HepG2 (cell line): ENCODE measurements around the gene ACKR3. TPM values are rescaled to one million over a fixed set of nuclear protein-coding genes. Genes with fewer than 3 reads are reported as not detected.

Experiments used
- ATAC-seq: fragments of 200-7000 bp; cut with Tn5 transposase; 3 replicates; pipeline ENCODE4 v1.9.1; 2020; ENCODE audit warnings: mild to moderate bottlenecking, moderate library complexity
- BruUV-seq: library from RNA; stranded (reverse); fragments of 400-500 nt; replicated peaks from 2 replicates; lab custom pipeline; 2021; lab: Mats Ljungman, UMichigan
- CTCF ChIA-PET: fragments of 300-600 bp; formaldehyde crosslinking; extraction: SDS; loops from one replicate; lab custom pipeline; 2021; ENCODE audit warnings: low total read pairs, inconsistent platforms, low intra/inter-chr PET ratio; lab: Yijun Ruan, JAX
- POLR2A ChIA-PET: fragments of 350-600 bp; sonication (Branson Sonifier 250); formaldehyde crosslinking; loops from one replicate; lab custom pipeline; 2020; ENCODE audit warnings: antibody characterized with exemption, inconsistent platforms; lab: Yijun Ruan, JAX
- DNase-seq: peaks from one replicate; pipeline ENCODE4 v3.0.0-alpha.2; 2015; ENCODE audit warnings: low spot score
- FAIRE-seq: peaks from 3 replicates; lab custom pipeline; 2011; peaks lifted over from hg19 to GRCh38; lab: Jason Lieb, UNC
- H2AFZ ChIP-seq: one replicate; pipeline ENCODE4 v1.6.1; 2011; ENCODE audit warnings: low read length, inconsistent platforms
- H3K27ac ChIP-seq: fragments of 300-600 bp; 3 replicates; pipeline ENCODE4 v1.8.0; 2011; ENCODE audit warnings: mixed run types, mild to moderate bottlenecking, mixed read lengths, low read length, inconsistent platforms; ENCODE audit not compliant: insufficient read depth; ENCODE audit errors: extremely low read length
- H3K27me3 ChIP-seq, 2 experiments: fragments of 200-600 bp in 1 of 2; 2 replicates in 1 of 2; 3 replicates in 1 of 2; pipeline versions ENCODE4 v1.6.0 to v1.8.0; 2011; ENCODE audit warnings: low read length in 2 of 2, mild to moderate bottlenecking in 2 of 2, moderate library complexity in 2 of 2, inconsistent platforms in 1 of 2; ENCODE audit not compliant: insufficient read depth in 2 of 2, control insufficient read depth in 1 of 2
- H3K36me3 ChIP-seq, 2 experiments: fragments of 200-600 bp in 1 of 2; replicated peaks in 1 of 2; 2 replicates in 1 of 2; 3 replicates in 1 of 2; pipeline versions ENCODE4 v1.5.1 to v1.8.0; 2011; ENCODE audit warnings: low read length in 2 of 2, inconsistent platforms in 1 of 2; ENCODE audit not compliant: insufficient read depth in 2 of 2, control insufficient read depth in 1 of 2
- H3K4me1 ChIP-seq: 2 replicates; pipeline ENCODE4 v1.5.1; 2012; ENCODE audit warnings: low read length, inconsistent platforms; ENCODE audit not compliant: insufficient read depth
- H3K4me2 ChIP-seq: 2 replicates; pipeline ENCODE4 v1.6.0; 2011; ENCODE audit warnings: low read depth, low read length, inconsistent platforms
- H3K4me3 ChIP-seq, 3 experiments: fragments of 200-600 bp in 1 of 3; sonication (generic), shearing (Covaris generic) in 1 of 3; replicated peaks in 1 of 3; 2 replicates each; pipeline ENCODE4 v1.5.1; 2011 to 2016; ENCODE audit warnings: low read length in 3 of 3, inconsistent platforms in 2 of 3, low read depth in 2 of 3, mild to moderate bottlenecking in 2 of 3, control low read depth in 1 of 3, mixed read lengths in 1 of 3; ENCODE audit not compliant: insufficient read depth in 1 of 3
- H3K79me2 ChIP-seq: one replicate; pipeline ENCODE4 v1.6.1; 2011; ENCODE audit warnings: low read length, inconsistent platforms; ENCODE audit not compliant: insufficient read depth
- H3K9ac ChIP-seq: 2 replicates; pipeline ENCODE4 v1.6.0; 2011; ENCODE audit warnings: mild to moderate bottlenecking, low read depth, low read length, inconsistent platforms; ENCODE audit not compliant: insufficient read depth
- H3K9me3 ChIP-seq: 2 replicates; pipeline ENCODE4 v1.5.1; 2012; ENCODE audit warnings: mild to moderate bottlenecking, low read length
- H4K20me1 ChIP-seq: 2 replicates; pipeline ENCODE4 v1.6.0; 2011; ENCODE audit warnings: inconsistent platforms, mild to moderate bottlenecking, low read length, moderate library complexity; ENCODE audit not compliant: insufficient read depth
- DR1 ChIP-seq: sonication (generic); formaldehyde crosslinking; IDR thresholded peaks from 2 replicates; pipeline ENCODE4 v1.8.0; 2021; ENCODE audit warnings: mild to moderate bottlenecking, missing genetic modification reagents, inconsistent platforms
- KDM2A ChIP-seq: sonication (generic); formaldehyde crosslinking; IDR thresholded peaks from 2 replicates; pipeline ENCODE4 v1.4.0; 2020; ENCODE audit warnings: low read depth, missing genetic modification reagents, borderline replicate concordance
- NFE2L1 ChIP-seq: sonication (generic); formaldehyde crosslinking; IDR thresholded peaks from 2 replicates; pipeline ENCODE4 v1.4.0; 2020; ENCODE audit warnings: missing genetic modification reagents, mild to moderate bottlenecking, borderline replicate concordance
- TEF ChIP-seq: sonication (generic); formaldehyde crosslinking; IDR thresholded peaks from 2 replicates; pipeline ENCODE4 v1.5.0; 2020; ENCODE audit warnings: missing genetic modification reagents
- ZBTB4 ChIP-seq: sonication (generic); formaldehyde crosslinking; IDR thresholded peaks from 2 replicates; pipeline ENCODE4 v1.4.0; 2020; ENCODE audit warnings: missing genetic modification reagents, mild to moderate bottlenecking, borderline replicate concordance
- ZNF383 ChIP-seq: sonication (generic); formaldehyde crosslinking; IDR thresholded peaks from 2 replicates; pipeline ENCODE4 v1.4.0; 2020; ENCODE audit warnings: missing genetic modification reagents, mild to moderate bottlenecking, borderline replicate concordance
- ZNF781 ChIP-seq: sonication (generic); formaldehyde crosslinking; IDR thresholded peaks from 2 replicates; pipeline ENCODE4 v1.5.1; 2020; ENCODE audit warnings: borderline replicate concordance, mild to moderate bottlenecking, missing genetic modification reagents; ENCODE audit errors: not compliant biosample characterization
- ZNF788 ChIP-seq: sonication (generic); formaldehyde crosslinking; IDR thresholded peaks from 2 replicates; pipeline ENCODE4 v1.5.0; 2020; ENCODE audit warnings: mild to moderate bottlenecking, missing genetic modification reagents, borderline replicate concordance
- ZNF883 ChIP-seq: sonication (generic); formaldehyde crosslinking; IDR thresholded peaks from 2 replicates; pipeline ENCODE4 v1.5.1; 2020; ENCODE audit warnings: mild to moderate bottlenecking, missing genetic modification reagents; ENCODE audit errors: not compliant biosample characterization
- ZSCAN12 ChIP-seq: sonication (generic); formaldehyde crosslinking; IDR thresholded peaks from 2 replicates; pipeline ENCODE4 v1.9.0; 2021; ENCODE audit warnings: mild to moderate bottlenecking, missing genetic modification reagents
- WGBS: methylation state at CpG from one replicate; pipeline ENCODE4 v1.1.6; 2017; ENCODE audit warnings: low lambda C conversion rate; 5-methylcytosine and 5-hydroxymethylcytosine counted together
- in situ Hi-C: cut with HindIII; loops from 2 replicates; pipeline ENCODE4 v1.10.0; 2017; ENCODE audit warnings: low pct_unique_long_range_greater_than_20kb; ENCODE audit not compliant: extremely low pct_ligation_motif_present
- intact Hi-C: fragments of 100-400 bp; cut with micrococcal nuclease; formaldehyde crosslinking; loops from one replicate; pipeline ENCODE4 v1.10.0; 2022; ENCODE audit not compliant: unreplicated experiment
- polyA plus RNA-seq, 8 experiments: library from polyadenylated mRNA; depleted of rRNA in 3 of 8; stranded (reverse) in 7 of 8; unstranded in 1 of 8; fragments of >200 nt; fragmentation: Illumina TruSeq in 4 of 8; extraction: Trizol in 4 of 8; gene quantifications; 2 replicates each; pipeline versions ENCODE4 v1.2.1 to v1.2.3, GENCODE V29; 2011 to 2016; ENCODE audit warnings: low read depth in 4 of 8, missing spikeins in 1 of 8, mixed read lengths in 1 of 8; ENCODE audit not compliant: insufficient read depth in 1 of 8
- total RNA-seq, 5 experiments: library from RNA; depleted of rRNA; stranded (reverse); fragments of >200 nt; fragmentation: Illumina TruSeq; extraction: Trizol; gene quantifications; 2 replicates each; pipeline ENCODE4 v1.2.3, GENCODE V29; 2016; ENCODE audit warnings: low read depth in 1 of 5
- TF ChIP-seq, protein P1 (sequence below): sonication (generic); formaldehyde crosslinking; IDR thresholded peaks from 2 replicates; pipeline ENCODE4 v1.5.0; 2020; ENCODE audit warnings: missing genetic modification reagents

The ACKR3 gene
- total and polyA plus RNA-seq, 2 of the 13 experiments (the other 11 are each of a cell fraction or from before 2014, with no cell fraction given): not detected

GRCh38 chr2:236554629-236555282, 14.9 kb upstream of the ACKR3 start (continued):
- TF ChIP-seq, protein P1, sequence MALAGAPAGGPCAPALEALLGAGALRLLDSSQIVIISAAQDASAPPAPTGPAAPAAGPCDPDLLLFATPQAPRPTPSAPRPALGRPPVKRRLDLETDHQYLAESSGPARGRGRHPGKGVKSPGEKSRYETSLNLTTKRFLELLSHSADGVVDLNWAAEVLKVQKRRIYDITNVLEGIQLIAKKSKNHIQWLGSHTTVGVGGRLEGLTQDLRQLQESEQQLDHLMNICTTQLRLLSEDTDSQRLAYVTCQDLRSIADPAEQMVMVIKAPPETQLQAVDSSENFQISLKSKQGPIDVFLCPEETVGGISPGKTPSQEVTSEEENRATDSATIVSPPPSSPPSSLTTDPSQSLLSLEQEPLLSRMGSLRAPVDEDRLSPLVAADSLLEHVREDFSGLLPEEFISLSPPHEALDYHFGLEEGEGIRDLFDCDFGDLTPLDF: no peak
- no peak for TF ChIP-seq ZNF781 (CRISPR knock-in tag)
- TF ChIP-seq, all 625 proteins: peak for 0

GRCh38 chr2:236555481-236555880, 14.1 kb upstream of the ACKR3 start:
- TF ChIP-seq TEF (no peak), KDM2A (CRISPR knock-in tag) (no peak), DR1 (CRISPR knock-in tag) (no peak), NFE2L1 (CRISPR knock-in tag) (no peak), ZBTB4 (CRISPR knock-in tag) (no peak), ZNF883 (CRISPR knock-in tag) (no peak), ZNF383 (no peak), ZSCAN12 (CRISPR knock-in tag) (no peak), ZNF788 (CRISPR knock-in tag) (no peak)
- no peak for DNase-seq
- no peak overlapping the region for H3K27ac ChIP-seq
- CTCF ChIA-PET: no interaction called here
- no peaks in the 10 kb centered on the region for H3K4me1 ChIP-seq
- POLR2A ChIA-PET: no interaction called here
- H2AFZ ChIP-seq: no peak overlapping the region
- no peak overlapping the region for H3K9ac ChIP-seq
- no peaks in the 10 kb centered on the region for H3K9me3 ChIP-seq
- peaks cover 0 to 32% of the 10 kb centered on the region in 2 experiments; a peak in 4 of 5 replicates for H3K27me3 ChIP-seq
- no peak overlapping the region for H3K4me3 ChIP-seq
- in situ Hi-C loops: no loop called here
- no peaks in the 10 kb centered on the region for H4K20me1 ChIP-seq
- no peak overlapping the region for H3K4me2 ChIP-seq
- no peak for FAIRE-seq
- intact Hi-C loops: no loop called here
- no TSS peak for BruUV-seq
- ATAC-seq: no peak
- 3% methylated on average over 1 of the region's 1 CpG for WGBS
- H3K36me3 ChIP-seq: no peaks in the 10 kb centered on the region
- no peaks in the 10 kb centered on the region for H3K79me2 ChIP-seq
